Heart right ventricle (tissue), 16 donors: ENCODE data around the gene CASKIN2. TPM values are rescaled to one million over a fixed set of nuclear protein-coding genes. Genes with fewer than 3 reads are reported as not detected.

Experiments used
- ATAC-seq, 8 donors: fragments of 200-7000 bp; cut with Tn5 transposase; one replicate each; pipeline ENCODE4 v1.9.1; 2020; ENCODE audit warnings: mild to moderate bottlenecking in 8 of 8, moderate library complexity in 8 of 8, moderate number of reproducible peaks in 1 of 8
- DNase-seq, 2 donors: peaks; one replicate each; pipeline ENCODE4 v3.0.0-alpha.2; 2020
- H3K27ac ChIP-seq, 10 donors: fragments of 200-600 bp; sonication (generic) in 2 of 10; one replicate each; pipeline versions ENCODE4 v1.5.0 to v1.8.0; 2020 to 2022; ENCODE audit warnings: mild to moderate bottlenecking in 3 of 10
- H3K27me3 ChIP-seq, 7 donors: fragments of 200-600 bp; one replicate each; pipeline ENCODE4 v1.8.0; 2021 to 2022; ENCODE audit warnings: mild to moderate bottlenecking in 2 of 7
- H3K36me3 ChIP-seq, 9 donors: fragments of 200-600 bp; sonication (generic) in 1 of 9; one replicate each; pipeline versions ENCODE4 v1.5.0 to v1.8.0; 2020 to 2022; ENCODE audit warnings: mild to moderate bottlenecking in 2 of 9
- H3K4me1 ChIP-seq, 9 donors: fragments of 200-600 bp; sonication (generic) in 1 of 9; one replicate each; pipeline versions ENCODE4 v1.5.0 to v1.8.0; 2020 to 2022; ENCODE audit warnings: mild to moderate bottlenecking in 4 of 9
- H3K4me3 ChIP-seq, 10 donors: fragments of 200-600 bp; sonication (generic) in 2 of 10; one replicate each; pipeline versions ENCODE4 v1.5.0 to v1.8.0; 2020 to 2022; ENCODE audit warnings: mild to moderate bottlenecking in 7 of 10, moderate library complexity in 2 of 10
- H3K9me3 ChIP-seq, 11 donors: fragments of 200-600 bp in 10 of 11; sonication (generic) in 2 of 11; one replicate each; pipeline versions ENCODE4 v1.5.0 to v1.8.0; 2013 to 2022; ENCODE audit warnings: mild to moderate bottlenecking in 2 of 11, control low read depth in 1 of 11, moderate library complexity in 1 of 11
- WGBS, 2 donors: extraction: QIAGEN DNeasy Blood & Tissue Kit; methylation state at CpG; one replicate each; pipeline ENCODE4 v1.1.7; 2013; ENCODE audit warnings: inconsistent platforms in 1 of 2; 5-methylcytosine and 5-hydroxymethylcytosine counted together
- intact Hi-C, 10 donors: fragments of 100-400 bp; cut with DNase I; formaldehyde crosslinking; loops; one replicate each; pipeline versions ENCODE4 v1.11.1 to v1.14.2; 2022
- polyA plus RNA-seq, 2 donors: library from polyadenylated mRNA; stranded (reverse); fragments of 200-250 nt; gene quantifications; one replicate each; pipeline ENCODE4 v1.2.3, GENCODE V29; 2013
- total RNA-seq, 10 donors: library from RNA; stranded (reverse); fragmentation: NEBNext Ultra II Directional in 3 of 10; extraction: Animal tissue kit (Norgen Biotek cat#: 25700) in 3 of 10; gene quantifications; one replicate each; pipeline versions ENCODE4 v1.2.1 to v1.2.4, GENCODE V29; 2021 to 2023
- TF ChIP-seq, protein P1 (sequence below), 9 donors: fragments of 200-600 bp; sonication (generic) in 2 of 9; IDR thresholded peaks; one replicate each; pipeline versions ENCODE4 v1.5.0 to v1.8.0; 2021 to 2022; ENCODE audit warnings: antibody characterized with exemption in 9 of 9, mild to moderate bottlenecking in 5 of 9, moderate library complexity in 1 of 9
- donor health status: Arrhythmogenic right ventricular cardiomyopathy.
- donor health status: ischemic (EF 13 %, LVEDD 7.1; RV severe dilation, severe dysfunction).
- donor health status: healthy with polysubstance abuse.
- donor health status: DM: no; HTN: yes; CAD: no.
- donor health status: DM: no; HTN: no; CAD: no.
- donor health status: ischemic (EF 25% LVEDD 6.9; RV normal size, moderate dysfunction).
- donor health status: ischemic (EF 25% LVEDD 5.7; RV mildly dilated, moderate dysfunction).
- donor health status: healthy.
- donor health status: DM: yes; HTN: yes; CAD: no.
- donor health status: Ischemic cardiomyopathy.
- donor health status: ischemic (EF 35%, LVEDD 5.7; RV mildly dilated, moderate dysfunction).
- donor health status: nonischemic (EF 11% LVEDD 7.7; RV severe dilation, severe dysfunction).
- donor health status: DM: yes; HTN: yes; CAD: no.
- donor health status: PGD.
- donor health status: ischemic (EF 29% LVEDD 5.4; RV normal size, mild dysfunction).
- donor health status: nonischemic (EF 23%, LVEDD 6.1; RV moderate dilation, normal function).

CASKIN2 gene
- total and polyA plus RNA-seq, 12 donors = 17.6 to 59.2 (median 36.5) TPM

DNA sequence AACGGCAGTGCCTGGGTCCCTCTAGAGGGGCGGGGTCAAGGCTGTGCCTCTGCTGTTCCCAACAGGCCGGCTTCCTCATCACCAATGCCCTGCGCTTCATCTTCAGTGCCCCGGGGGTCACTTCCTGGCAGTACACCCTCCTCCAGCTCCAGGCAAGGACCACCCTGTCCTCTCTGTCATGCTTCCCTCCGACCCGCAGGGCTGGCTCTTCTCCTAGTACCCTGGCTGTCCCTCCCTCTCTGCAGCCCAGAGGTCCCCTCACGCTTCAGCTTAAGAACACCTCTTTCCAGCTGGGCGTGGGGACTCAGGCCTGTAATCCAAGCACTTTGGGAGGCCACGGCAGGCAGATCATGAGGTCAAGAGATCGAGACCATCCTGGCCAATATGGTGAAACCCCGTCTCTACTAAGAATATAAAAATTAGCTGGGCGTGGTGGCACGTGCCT, 25.8 kb downstream of the CASKIN2 start:
- Histone ChIP-seq H3K27me3 (no peaks in the 10 kb centered on the region), H3K27ac (peak overlapping the region in 7 of 10 donors; percentile 47 to 82 (median 69)), H3K4me1 (peaks cover 18 to 65% (median 51%) of the 10 kb centered on the region in 9 donors), H3K9me3 (no peaks in the 10 kb centered on the region), H3K4me3 (no peak overlapping the region), H3K36me3 (peaks cover 0 to 61% (median 21%) of the 10 kb centered on the region in 9 donors)
- no peak for DNase-seq
- TF ChIP-seq, protein P1, sequence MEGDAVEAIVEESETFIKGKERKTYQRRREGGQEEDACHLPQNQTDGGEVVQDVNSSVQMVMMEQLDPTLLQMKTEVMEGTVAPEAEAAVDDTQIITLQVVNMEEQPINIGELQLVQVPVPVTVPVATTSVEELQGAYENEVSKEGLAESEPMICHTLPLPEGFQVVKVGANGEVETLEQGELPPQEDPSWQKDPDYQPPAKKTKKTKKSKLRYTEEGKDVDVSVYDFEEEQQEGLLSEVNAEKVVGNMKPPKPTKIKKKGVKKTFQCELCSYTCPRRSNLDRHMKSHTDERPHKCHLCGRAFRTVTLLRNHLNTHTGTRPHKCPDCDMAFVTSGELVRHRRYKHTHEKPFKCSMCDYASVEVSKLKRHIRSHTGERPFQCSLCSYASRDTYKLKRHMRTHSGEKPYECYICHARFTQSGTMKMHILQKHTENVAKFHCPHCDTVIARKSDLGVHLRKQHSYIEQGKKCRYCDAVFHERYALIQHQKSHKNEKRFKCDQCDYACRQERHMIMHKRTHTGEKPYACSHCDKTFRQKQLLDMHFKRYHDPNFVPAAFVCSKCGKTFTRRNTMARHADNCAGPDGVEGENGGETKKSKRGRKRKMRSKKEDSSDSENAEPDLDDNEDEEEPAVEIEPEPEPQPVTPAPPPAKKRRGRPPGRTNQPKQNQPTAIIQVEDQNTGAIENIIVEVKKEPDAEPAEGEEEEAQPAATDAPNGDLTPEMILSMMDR (IDR thresholded peaks at IDR 0.05) = no peak
- WGBS, 2 donors = 79 to 84% methylated on average over 14 of the region's 14 CpGs
- no peak for ATAC-seq
- intact Hi-C loops = no loop called here

DNA sequence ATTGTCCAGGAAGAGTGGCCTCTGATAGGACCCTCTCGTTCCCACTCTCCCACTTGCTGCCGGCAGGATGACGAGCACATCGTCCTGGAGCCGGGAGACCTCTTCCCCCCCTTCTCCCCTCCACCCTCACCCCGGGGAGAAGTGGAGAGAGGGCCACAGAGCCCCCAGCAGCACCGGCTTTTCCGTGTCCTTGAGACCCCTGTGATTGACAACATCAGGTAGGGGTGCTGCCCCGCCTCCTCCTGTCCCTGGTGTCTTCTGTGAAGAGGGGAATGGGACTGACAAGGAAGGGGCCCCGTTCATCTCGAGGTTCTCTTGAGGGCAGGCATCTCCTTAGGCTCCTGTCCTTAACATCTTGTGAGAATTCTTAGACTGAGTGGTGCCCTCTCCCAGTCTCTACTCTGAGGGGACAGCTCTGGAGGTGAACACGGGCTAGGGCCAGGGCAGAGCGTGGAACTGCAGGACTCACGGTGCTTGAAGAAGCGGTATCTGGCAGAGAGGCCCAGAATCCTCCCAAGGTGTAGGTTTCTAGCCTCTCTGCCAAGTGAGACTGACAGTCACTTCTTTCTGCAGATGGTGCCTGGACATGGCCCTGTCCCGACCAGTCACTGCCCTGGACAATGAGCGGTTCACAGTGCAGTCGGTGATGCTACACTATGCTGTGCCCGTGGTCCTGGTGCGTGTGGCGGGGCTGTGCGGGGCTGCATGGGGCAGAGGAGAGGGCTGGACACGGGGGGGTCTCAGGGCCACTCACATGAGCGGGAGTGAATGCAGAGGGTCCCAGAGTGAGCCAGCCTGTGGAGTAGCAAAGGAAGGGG, 26.4 kb downstream of the CASKIN2 start:
- no peak for DNase-seq
- Histone ChIP-seq H3K27ac (peak overlapping the region in 5 of 10 donors; percentile 58 to 82 (median 80)), H3K27me3 (no peaks in the 10 kb centered on the region), H3K4me1 (peaks cover 18 to 65% (median 51%) of the 10 kb centered on the region in 9 donors), H3K9me3 (no peaks in the 10 kb centered on the region), H3K36me3 (peaks cover 0 to 55% (median 16%) of the 10 kb centered on the region in 9 donors), H3K4me3 (no peak overlapping the region)
- WGBS, 2 donors = 86 to 90% methylated on average over 24 of the region's 24 CpGs
- intact Hi-C loops = no loop called here
- ATAC-seq = no peak
- TF ChIP-seq, protein P1 (IDR thresholded peaks at IDR 0.05) = no peak

DNA sequence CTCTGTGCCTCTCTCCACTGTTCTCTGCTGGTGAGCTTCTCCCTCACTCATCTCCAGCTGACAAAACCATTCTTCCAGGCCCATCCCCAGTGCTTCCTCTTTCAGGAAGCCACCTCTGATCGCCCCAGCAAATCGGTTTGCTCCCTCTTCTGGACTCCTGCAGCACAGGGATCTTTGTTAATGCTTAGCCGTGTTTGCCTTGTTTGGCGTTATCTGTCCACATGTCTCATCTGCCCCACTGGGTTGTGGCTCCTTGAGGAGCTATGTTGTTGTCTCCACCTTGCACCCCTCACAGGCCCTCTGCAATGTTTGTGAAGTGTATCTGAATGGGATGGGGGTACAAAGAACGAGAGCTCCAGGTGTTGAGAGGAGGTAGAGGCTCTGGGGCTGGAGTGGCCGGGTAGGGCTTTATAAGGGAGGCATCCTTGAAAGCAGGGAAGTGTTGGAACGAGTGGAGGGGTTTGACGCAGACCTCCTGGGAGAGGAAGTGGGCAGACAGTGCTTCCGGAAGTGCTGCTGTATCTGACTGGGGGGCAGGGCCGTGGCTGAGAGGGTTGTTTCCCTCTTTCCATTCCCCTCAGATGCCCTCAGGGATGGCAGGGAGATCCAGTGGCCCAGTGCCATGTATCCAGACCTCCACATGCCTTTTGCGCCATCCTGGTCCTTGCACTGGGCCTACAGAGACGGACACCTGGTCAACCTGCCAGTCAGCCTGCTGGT, 27.8 kb downstream of the CASKIN2 start:
- peak in 1 of 2 donors; percentile 36 for DNase-seq
- 49 to 61% methylated on average over 12 of the region's 12 CpGs for WGBS, 2 donors
- H3K27me3 ChIP-seq = no peaks in the 10 kb centered on the region
- H3K4me3 ChIP-seq = peak overlapping the region in 1 of 10 donors; percentile 3
- intact Hi-C loops = no loop called here
- H3K9me3 ChIP-seq = no peaks in the 10 kb centered on the region
- peak overlapping the region in 8 of 10 donors; percentile 0 to 81 (median 60) for H3K27ac ChIP-seq
- peaks cover 0 to 41% (median 5%) of the 10 kb centered on the region in 9 donors for H3K36me3 ChIP-seq
- peaks cover 18 to 65% (median 51%) of the 10 kb centered on the region in 9 donors for H3K4me1 ChIP-seq
- TF ChIP-seq, protein P1 (IDR thresholded peaks at IDR 0.05) = no peak
- peak in 7 of 8 donors; percentile 27 to 60 (median 43) for ATAC-seq

DNA sequence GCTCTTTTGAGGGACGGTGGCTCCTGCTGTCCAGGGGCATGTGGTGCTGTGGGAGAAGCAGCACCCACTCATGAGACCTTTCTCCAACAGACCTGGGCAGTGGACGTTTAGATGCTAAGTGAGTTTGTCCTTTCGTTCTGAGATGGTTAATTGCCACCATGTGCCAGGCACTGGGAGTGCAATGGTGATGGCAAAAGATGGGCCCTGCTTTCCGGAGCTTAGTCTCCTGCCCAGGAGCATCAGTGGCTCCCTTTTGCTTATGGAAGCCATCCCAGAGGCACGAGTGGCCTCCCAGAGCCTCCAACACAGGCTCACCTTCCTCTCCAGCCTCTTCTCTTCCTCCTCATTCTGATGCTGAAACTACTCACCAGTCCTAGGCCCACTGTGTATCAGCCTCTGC, 28.4 kb downstream of the CASKIN2 start:
- peak overlapping the region in 7 of 10 donors; percentile 14 to 81 (median 61) for H3K27ac ChIP-seq
- H3K27me3 ChIP-seq = no peaks in the 10 kb centered on the region
- no peak overlapping the region for H3K4me3 ChIP-seq
- peaks cover 18 to 65% (median 51%) of the 10 kb centered on the region in 9 donors for H3K4me1 ChIP-seq
- peaks cover 0 to 36% (median 5%) of the 10 kb centered on the region in 9 donors for H3K36me3 ChIP-seq
- intact Hi-C loops = no loop called here
- ATAC-seq = no peak
- TF ChIP-seq, protein P1 (IDR thresholded peaks at IDR 0.05) = no peak
- no peaks in the 10 kb centered on the region for H3K9me3 ChIP-seq
- no peak for DNase-seq
- 75 to 84% methylated on average over 5 of the region's 5 CpGs for WGBS, 2 donors
